G401 (cell line): ENCODE measurements around the gene HSPBP1. TPM values are rescaled to one million over a fixed set of nuclear protein-coding genes. Genes with fewer than 3 reads are reported as not detected.
"Not testable (repeated sequence)": the region's sequence is repeated elsewhere in the genome, so short reads cannot be mapped to it uniquely, and the experiment has no call there.

Experiments
- DNase-seq: peaks from one replicate; pipeline ENCODE4 v3.0.0-alpha.2; 2015; ENCODE audit warnings: low spot score
- in situ Hi-C: cut with HindIII; loops from 2 replicates; pipeline ENCODE4 v1.10.0; 2016; ENCODE audit warnings: low sequenced_read_pairs, mixed read lengths
- total RNA-seq: library from RNA; depleted of rRNA; stranded (reverse); fragments of >200 nt; shearing (Covaris generic); gene quantifications from 2 replicates; pipeline ENCODE4 v1.2.3, GENCODE V29; 2014; rRNA removed

The HSPBP1 gene
- total RNA-seq, 1 experiment from 2014 or later = 89.1 TPM

DNA sequence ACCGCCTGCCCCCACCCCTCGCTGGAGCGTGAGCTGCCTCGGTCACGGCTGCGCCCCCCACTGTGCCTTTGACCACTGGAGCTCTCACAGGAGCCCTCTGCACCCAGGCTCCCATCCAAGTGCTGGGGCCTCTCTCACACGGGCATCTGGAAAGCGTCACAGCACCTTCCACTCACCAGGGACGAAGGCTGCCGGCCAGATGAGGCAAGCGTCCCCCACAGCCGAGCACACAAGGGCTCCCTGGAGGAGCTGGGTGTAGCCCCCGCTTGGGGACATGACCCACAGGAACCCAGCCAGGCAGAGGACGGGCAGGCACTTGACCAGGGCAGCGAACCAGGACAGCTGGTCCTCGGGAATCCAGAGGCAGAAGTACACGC lies 51.9 kb downstream of the HSPBP1 start:
- no peak for DNase-seq
- in situ Hi-C loops = no loop called here

DNA sequence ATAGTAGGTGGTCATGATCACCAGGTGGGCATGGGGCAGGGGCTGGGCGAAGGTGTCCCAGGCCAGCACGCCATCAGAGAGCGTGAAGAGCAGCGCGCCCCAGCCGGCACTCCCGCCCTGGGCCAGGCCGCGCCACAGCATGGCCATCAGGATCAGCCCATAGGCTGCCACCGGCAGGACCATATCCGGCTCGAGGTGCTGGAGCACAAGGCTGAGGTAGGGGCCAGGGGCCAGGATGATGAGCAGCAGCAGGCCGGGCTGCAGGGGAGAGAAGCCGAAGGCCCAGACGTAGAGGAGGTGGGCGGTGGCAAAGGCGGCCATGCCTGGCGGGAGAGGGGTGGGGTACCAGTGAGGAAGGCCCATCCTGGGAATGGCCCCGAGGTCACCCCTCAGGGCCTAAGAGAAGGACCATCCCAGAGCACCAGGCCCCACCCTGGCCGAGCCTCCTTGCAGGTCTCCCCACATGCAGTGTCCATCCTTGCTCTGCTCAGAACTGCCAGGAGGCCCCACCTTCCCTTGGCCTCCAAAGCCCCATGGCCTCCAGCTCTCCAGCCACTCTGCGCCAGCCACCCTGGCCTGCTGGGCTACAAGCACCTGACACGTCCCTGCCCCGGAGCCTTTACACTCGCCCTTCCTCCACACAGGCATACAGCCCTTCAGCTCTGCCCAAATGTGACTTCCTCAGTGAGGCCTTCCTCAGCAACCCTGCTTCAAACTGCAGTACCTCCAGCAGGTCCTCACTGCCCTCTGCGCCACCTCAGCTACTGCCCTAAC lies 52.5 kb downstream of the HSPBP1 start:
- in situ Hi-C loops = no loop called here

DNA sequence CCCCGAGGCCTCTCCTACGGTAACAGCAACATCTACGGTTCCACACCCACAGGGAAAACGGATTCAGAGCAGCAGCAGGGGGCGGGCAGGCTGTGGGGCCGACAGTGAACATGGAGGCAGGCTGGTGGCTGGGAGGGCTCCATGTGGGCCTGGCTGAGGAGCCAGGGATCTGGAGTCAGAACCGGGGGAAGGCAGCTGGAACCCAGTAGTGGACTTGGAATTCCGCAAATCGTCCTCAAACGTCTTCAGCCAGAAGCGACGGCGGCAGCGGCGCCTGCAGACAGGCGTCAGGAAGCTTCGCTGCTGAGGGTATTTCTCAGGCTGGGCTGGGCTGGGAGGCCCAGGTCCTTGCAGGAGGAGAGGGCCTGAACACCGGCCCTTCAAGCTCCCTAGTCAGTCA lies 53.1 kb downstream of the HSPBP1 start:
- in situ Hi-C loops = no loop called here
- DNase-seq = no peak

More for the DNA sequence above, 52.5 kb downstream of the HSPBP1 start:
- no peak for DNase-seq

DNA sequence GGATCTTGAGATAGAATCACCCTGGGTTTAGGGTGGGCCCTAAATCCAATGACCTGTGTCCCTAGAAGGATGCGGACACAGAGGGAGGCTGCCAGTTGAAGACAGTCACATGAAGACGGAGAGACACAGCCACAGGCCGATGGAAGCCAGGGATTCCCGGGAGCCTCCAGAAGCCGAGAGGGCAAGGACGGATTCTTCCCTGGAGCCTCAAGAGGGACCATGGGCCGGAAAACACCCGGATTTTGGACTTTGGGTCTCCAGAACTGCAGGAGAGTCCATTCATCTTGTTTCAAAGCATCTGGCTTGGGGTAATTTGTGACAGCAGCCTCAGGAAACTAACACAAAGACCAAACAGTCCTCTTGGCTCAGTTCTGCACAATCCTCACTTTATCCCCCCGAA lies 53.6 kb downstream of the HSPBP1 start:
- in situ Hi-C loops = no loop called here
- no peak for DNase-seq

DNA sequence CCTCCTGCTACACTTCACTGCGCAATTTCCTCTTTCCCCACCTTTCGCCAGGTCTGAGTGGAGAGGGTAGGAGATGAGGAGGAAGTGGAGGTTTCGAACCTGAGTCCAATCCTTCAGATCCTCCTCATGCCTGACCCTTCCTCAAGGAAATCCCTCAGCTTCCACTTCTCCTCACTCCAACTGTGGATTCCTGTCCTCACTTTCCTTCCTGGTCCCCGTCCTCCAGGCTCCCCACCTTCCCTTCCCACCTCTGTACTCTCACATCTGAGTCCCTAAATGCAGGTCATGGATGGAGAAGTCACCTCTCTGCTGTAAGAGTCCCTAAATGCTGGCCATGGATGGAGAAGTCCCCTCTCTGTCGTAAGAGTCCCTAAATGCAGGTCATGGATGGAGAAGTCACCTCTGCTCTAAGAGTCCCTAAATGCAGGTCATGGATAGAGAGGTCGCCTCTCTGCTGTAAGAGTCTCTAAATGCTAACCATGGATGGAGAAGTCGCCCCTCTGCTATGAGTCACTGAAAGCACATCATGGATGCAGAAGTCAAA lies 54.4 kb downstream of the HSPBP1 start:
- in situ Hi-C loops = no loop called here
- no peak for DNase-seq

DNA sequence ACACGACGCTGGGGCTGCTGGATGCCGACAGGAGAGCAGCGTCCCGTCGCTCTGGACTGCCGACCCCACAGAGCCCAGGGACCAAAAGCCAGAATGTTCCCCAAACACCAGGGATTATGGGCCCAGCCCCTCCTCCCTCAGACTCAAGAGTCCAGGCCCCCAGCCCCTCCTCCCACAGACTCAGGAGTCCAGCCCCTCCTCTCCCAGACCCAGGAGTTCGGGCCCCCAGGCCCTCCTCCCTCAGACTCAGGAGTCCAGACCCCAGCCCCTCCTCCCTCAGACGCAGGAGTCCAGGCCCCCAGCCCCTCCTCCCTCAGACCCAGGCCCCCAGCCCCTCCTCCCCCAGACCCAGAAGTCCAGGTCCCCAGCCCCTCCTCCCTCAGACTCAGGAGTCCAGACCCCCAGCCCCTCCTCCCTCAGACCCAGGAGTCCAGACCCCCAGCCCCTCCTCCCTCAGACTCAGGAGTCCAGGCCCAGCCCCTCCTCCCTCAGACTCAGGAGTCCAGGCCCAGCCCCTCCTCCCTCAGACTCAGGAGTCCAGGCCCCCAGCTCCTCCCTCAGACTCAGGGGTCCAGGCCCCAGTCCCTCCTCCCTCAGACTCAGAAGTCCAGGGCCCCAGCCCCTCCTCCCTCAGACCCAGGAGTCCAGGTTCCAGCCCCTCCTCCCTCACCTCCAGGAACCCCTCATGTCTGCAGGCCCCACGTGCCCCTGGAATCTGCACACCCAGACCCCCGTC lies 55.1 kb downstream of the HSPBP1 start:
- DNase-seq, in situ Hi-C loops: not testable (repeated sequence)

DNA sequence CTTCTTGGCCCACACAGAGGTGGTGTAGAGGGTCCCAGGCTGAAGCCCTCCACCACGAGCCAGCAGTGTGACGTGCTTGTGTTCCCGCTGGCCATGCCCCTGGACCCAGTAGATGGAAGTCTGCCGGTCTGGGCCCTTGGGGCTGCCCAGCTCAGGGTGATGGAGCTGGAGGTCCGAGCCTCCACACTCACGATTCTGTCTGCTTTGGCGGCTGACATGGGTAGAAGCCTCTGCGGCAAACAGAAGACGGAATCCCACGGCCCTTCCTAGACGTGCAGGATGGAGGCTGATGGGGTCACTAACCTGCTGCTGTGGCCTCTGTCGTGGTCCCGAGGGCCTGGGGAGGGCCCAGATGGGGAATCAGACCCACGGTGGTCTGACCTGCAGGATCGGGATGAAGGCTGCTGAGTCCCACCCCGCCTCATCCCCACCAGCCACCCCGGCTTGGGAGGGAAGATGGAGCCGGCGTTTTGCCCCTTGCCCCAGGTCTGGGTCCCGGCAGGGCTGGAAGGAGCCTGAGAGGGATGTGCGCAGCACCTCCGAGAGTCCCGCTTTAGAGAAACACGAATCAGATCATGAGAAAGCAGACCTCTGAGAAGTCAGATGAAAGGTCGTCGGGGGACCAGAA lies 55.8 kb downstream of the HSPBP1 start:
- in situ Hi-C loops = no loop called here
- no peak for DNase-seq

DNA sequence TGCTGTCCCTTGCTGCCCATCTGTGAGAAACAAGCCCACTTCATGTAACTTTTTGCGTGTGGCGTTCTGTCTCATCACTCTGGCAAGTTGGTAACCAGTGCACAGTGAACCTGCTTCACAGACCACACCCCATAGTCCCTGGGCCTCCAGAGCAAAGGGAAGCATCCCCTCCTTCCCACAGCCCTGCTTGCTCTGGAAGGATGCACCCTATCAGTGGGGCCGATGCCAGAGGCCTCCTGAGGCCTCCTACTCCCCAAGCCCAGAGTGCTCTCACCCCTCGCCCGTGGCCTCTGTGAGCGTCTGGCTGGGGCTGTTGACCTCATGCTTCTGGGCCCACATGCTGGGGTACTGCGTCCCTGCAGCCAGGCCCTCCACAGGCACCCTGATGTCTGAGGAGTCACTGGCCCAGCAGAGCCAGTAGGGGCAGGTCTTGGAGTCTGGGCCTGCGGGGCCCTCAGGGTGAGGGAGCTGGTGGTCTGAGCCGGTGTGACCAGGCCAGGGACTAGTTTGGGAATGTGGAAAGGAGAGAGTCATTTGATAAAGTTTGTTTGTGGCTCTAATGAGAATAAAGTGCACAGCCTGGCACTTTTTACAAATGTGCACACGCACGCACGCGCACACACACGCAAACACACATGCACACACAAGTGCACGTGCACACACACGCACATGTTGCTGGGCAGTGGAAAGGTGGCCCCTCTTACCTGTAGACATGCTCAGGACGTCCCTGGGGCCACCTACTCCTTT lies 56.4 kb downstream of the HSPBP1 start:
- in situ Hi-C loops = no loop called here
- DNase-seq = no peak

DNA sequence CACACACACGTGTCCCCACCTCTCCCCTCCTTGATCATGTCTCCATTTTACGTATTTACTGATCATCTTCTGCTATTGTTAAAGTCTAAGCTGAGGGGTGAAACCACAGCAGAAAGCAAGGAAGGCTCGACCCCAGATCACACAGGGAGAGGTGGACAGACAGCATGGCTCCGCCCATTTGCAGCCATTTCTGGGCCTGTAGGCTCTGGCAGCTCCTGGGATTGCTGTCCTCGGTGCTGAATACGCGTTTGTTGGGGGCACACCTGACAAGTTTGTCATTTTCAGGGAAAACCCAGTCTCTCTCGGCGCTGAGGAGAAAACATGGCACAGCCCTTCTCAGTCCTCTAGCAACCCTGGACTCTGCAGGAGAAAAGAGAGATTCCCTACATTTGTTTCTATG lies 59.4 kb downstream of the HSPBP1 start:
- in situ Hi-C loops = no loop called here
- no peak for DNase-seq

DNA sequence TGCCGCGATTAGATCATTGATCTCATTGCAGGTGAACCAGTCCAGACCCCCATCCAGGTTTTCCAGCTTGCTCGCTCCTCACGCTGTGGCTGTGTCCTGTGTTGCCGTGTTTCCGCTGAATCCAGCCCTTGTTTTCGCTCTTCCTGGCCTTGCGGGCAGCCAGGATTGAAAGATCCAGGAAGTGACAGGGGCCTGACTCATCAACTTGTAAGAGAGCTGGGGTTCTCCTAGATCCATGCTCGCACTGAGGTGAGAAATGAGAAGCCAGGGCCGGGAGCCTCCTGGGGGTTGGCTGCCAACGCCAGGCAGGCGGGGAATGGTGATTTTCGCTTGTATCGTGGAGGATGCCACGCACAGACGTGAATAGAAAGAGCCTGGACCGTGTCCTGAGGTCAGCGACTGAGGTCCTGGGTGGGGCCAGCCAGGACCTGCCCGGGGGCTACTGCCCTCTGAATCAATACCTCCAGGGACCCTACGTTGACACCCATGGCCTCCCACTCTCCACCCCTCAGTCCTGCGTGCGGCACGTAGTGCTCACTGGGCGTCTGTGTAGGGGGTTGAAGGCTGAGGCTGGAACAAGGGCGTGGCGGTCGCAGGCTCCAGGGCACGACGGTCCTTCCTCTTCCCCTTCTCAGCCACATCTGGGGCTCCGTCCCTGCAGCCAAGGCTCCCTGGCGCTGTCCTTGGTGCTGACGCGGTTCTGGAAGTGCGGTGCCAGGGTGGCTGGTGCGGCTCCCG lies 63.3 kb downstream of the HSPBP1 start:
- in situ Hi-C loops = no loop called here
- peak; percentile 97 for DNase-seq

DNA sequence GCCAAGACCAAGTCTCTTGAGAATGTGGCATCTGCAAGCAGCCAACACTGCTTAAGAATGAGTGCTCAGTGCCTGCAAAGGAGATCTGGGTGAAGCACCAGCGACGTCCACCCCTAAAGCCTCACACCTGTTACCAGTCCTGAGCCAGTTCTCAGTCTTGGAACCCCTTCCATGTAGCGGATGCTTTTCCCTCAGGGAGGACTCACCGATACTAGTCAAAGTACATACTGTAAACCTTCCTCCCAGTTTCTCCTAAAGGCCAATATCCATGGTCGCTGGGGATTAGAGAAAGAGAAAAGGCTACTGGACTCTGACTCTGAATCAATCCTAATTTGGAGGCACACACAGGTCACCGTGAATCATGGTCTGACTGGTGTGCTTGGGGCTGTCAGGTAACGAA lies 66.4 kb downstream of the HSPBP1 start:
- in situ Hi-C loops = no loop called here
- no peak for DNase-seq

DNA sequence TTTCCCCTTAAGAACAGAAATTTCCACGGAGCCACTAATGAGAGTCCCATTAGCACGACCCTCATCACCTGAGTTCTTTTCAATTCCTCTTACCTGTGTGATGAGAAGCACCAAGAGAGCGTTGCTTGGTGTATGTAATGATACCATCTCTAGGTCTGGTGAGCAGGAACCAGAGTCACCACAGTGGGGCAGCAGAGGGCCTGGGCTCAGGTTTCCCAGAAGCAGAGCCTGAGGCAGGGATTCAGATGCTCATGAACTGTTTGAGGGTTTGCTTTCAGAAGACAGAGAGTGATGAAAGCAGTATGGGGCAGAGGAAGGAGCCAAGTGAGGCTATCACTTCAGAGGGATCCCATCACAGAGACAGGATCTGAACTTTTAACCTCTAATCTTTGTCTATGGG lies 67.5 kb downstream of the HSPBP1 start:
- peak; percentile 43 for DNase-seq

More for the DNA sequence above, 67.5 kb downstream of the HSPBP1 start:
- in situ Hi-C loops = no loop called here

Other genes with a start within 250 kb of the HSPBP1 start
- not detected in 2 replicates for gene GP6, start 241.8 kb downstream of the HSPBP1 start, total RNA-seq
- gene RDH13, start 217.0 kb downstream of the HSPBP1 start, total RNA-seq = 31.4 and 38.9 TPM in 2 replicates
- gene EPS8L1, start 204.2 kb downstream of the HSPBP1 start, total RNA-seq = 9.7 and 11.7 TPM in 2 replicates
- 77.4 and 81.7 TPM in 2 replicates for gene PPP1R12C, start 162.5 kb downstream of the HSPBP1 start, total RNA-seq
- 423 and 463 TPM in 2 replicates for gene TNNT1, start 130.9 kb downstream of the HSPBP1 start, total RNA-seq
- gene TNNI3, start 122.4 kb downstream of the HSPBP1 start, total RNA-seq = 13.5 and 25.2 TPM in 2 replicates
- 25.2 and 37.7 TPM in 2 replicates for gene DNAAF3, start 113.5 kb downstream of the HSPBP1 start, total RNA-seq
- gene SYT5, start 99.8 kb downstream of the HSPBP1 start, total RNA-seq = 0.85 and 1.2 TPM in 2 replicates
- gene PTPRH, start 70.6 kb downstream of the HSPBP1 start, total RNA-seq = 5.2 and 20.7 TPM in 2 replicates
- gene TMEM86B, start 51.3 kb downstream of the HSPBP1 start, total RNA-seq = 0.62 and 1.5 TPM in 2 replicates
- 104 and 109 TPM in 2 replicates for gene PPP6R1, start 21.1 kb downstream of the HSPBP1 start, total RNA-seq
- 8.9 and 18.3 TPM in 2 replicates for gene BRSK1, start 3.9 kb upstream of the HSPBP1 start, total RNA-seq
- gene TMEM150B, start 45.2 kb upstream of the HSPBP1 start, total RNA-seq = 1.9 TPM in 1 of 2 replicates, not detected in the other
- 17.7 and 20.8 TPM in 2 replicates for gene KMT5C, start 59.8 kb upstream of the HSPBP1 start, total RNA-seq
- gene COX6B2, start 74.6 kb upstream of the HSPBP1 start, total RNA-seq = 5.8 TPM in 2 replicates
- not detected in 2 replicates for gene GARIN5B, start 83.2 kb upstream of the HSPBP1 start, total RNA-seq
- 6.5 and 8.4 TPM in 2 replicates for gene IL11, start 90.4 kb upstream of the HSPBP1 start, total RNA-seq
- gene TMEM190, start 96.7 kb upstream of the HSPBP1 start, total RNA-seq = 4.0 and 14.0 TPM in 2 replicates
- gene TMEM238, start 104.2 kb upstream of the HSPBP1 start, total RNA-seq = 0.55 TPM in 1 of 2 replicates, not detected in the other
- gene RPL28, start 105.8 kb upstream of the HSPBP1 start, total RNA-seq = 236 and 319 TPM in 2 replicates
- gene UBE2S, start 127.7 kb upstream of the HSPBP1 start, total RNA-seq = 329 and 348 TPM in 2 replicates
- not detected in 2 replicates for gene SHISA7, start 163.2 kb upstream of the HSPBP1 start, total RNA-seq
- 186 and 197 TPM in 2 replicates for gene ISOC2, start 181.5 kb upstream of the HSPBP1 start, total RNA-seq
- not detected in 2 replicates for gene C19orf85, start 184.6 kb upstream of the HSPBP1 start, total RNA-seq
- 13.3 and 27.6 TPM in 2 replicates for gene ZNF628, start 196.5 kb upstream of the HSPBP1 start, total RNA-seq
- gene NAT14, start 205.1 kb upstream of the HSPBP1 start, total RNA-seq = 143 and 157 TPM in 2 replicates
- 2.5 and 9.4 TPM in 2 replicates for gene SSC5D, start 208.3 kb upstream of the HSPBP1 start, total RNA-seq